Panc1 (cell line): Measurements from ENCODE around the gene TRIM59. TPM values are rescaled to one million over a fixed set of nuclear protein-coding genes. Genes with fewer than 3 reads are reported as not detected.

Experiments
- ATAC-seq: fragments of 200-7000 bp; cut with Tn5 transposase; 2 replicates; pipeline ENCODE4 v1.9.1; 2020; ENCODE audit warnings: mild to moderate bottlenecking, moderate library complexity
- BruUV-seq: library from RNA; stranded (reverse); fragments of 400-500 nt; replicated peaks from 2 replicates; lab custom pipeline; 2021; lab: Mats Ljungman, UMichigan
- CTCF ChIA-PET: fragments of 300-600 bp; sonication (Branson Sonifier 250); formaldehyde crosslinking; loops from one replicate; lab custom pipeline; 2022; ENCODE audit warnings: antibody characterized with exemption; lab: Charles Lee
- POLR2A ChIA-PET: fragments of 300-600 bp; sonication (Branson Sonifier 250); formaldehyde crosslinking; loops from one replicate; lab custom pipeline; 2022; ENCODE audit warnings: antibody characterized with exemption; lab: Charles Lee
- DNase-seq: peaks from one replicate; pipeline ENCODE4 v3.0.0-alpha.2; 2010; ENCODE audit warnings: low read depth, low spot score
- H3K27ac ChIP-seq: 2 replicates; pipeline ENCODE4 v1.5.1; 2011; ENCODE audit warnings: mild to moderate bottlenecking, low read length, inconsistent platforms
- H3K27me3 ChIP-seq: fragments of 200-500 bp; sonication (Bioruptor generic); 2 replicates; pipeline ENCODE4 v1.6.0; 2014; ENCODE audit warnings: low read length, inconsistent platforms; ENCODE audit not compliant: control insufficient read depth, insufficient read depth
- H3K36me3 ChIP-seq: fragments of 200-500 bp; sonication (Bioruptor generic); 2 replicates; pipeline ENCODE4 v1.5.1; 2014; ENCODE audit warnings: inconsistent platforms, mild to moderate bottlenecking, low read length, moderate library complexity; ENCODE audit not compliant: control insufficient read depth, insufficient read depth
- H3K4me1 ChIP-seq: 2 replicates; pipeline ENCODE4 v1.5.1; 2011; ENCODE audit warnings: inconsistent platforms, mild to moderate bottlenecking, low read length, moderate library complexity; ENCODE audit not compliant: control insufficient read depth, insufficient read depth
- H3K4me3 ChIP-seq, 2 experiments: 2 replicates each; pipeline ENCODE4 v1.5.1; 2011 to 2012; ENCODE audit warnings: low read depth in 2 of 2, low read length in 2 of 2, mild to moderate bottlenecking in 2 of 2, inconsistent platforms in 1 of 2, moderate library complexity in 1 of 2
- H3K9me3 ChIP-seq: fragments of 200-500 bp; sonication (Bioruptor generic); 2 replicates; pipeline ENCODE4 v1.5.1; 2014; ENCODE audit warnings: low read depth, mild to moderate bottlenecking, inconsistent platforms, low read length, moderate library complexity; ENCODE audit not compliant: control insufficient read depth, insufficient read depth
- POLR2AphosphoS5 ChIP-seq: IDR thresholded peaks from 2 replicates; pipeline ENCODE4 v1.6.1; 2012; ENCODE audit warnings: mild to moderate bottlenecking, low read depth, low read length, moderate library complexity
- SIN3A ChIP-seq: IDR thresholded peaks from 2 replicates; pipeline ENCODE4 v1.6.1; 2012; ENCODE audit warnings: low read depth, mild to moderate bottlenecking, low read length, moderate library complexity, borderline replicate concordance; ENCODE audit not compliant: insufficient read depth
- TCF7L2 ChIP-seq: IDR thresholded peaks from 2 replicates; pipeline ENCODE4 v1.6.1; 2011; ENCODE audit warnings: mild to moderate bottlenecking, low read depth, low read length, inconsistent platforms
- in situ Hi-C: cut with HindIII; loops from 2 replicates; pipeline ENCODE4 v1.10.0; 2016; ENCODE audit warnings: low sequenced_read_pairs, low pct_unique_long_range_greater_than_20kb
- intact Hi-C: fragments of 100-400 bp; cut with micrococcal nuclease; formaldehyde crosslinking; loops from one replicate; pipeline ENCODE4 v1.10.0; 2022; ENCODE audit not compliant: unreplicated experiment
- microRNA-seq: library from miRNA; unstranded; fragments of <30 nt; microRNA quantifications from one replicate; pipeline ENCODE4 v1.1.0, GENCODE V29; 2020; ENCODE audit not compliant: unreplicated experiment
- total RNA-seq: library from RNA; stranded (reverse); gene quantifications from one replicate; pipeline ENCODE4 v1.2.1, GENCODE V29; 2021; ENCODE audit not compliant: unreplicated experiment
- TF ChIP-seq, protein P1 (sequence below), 2 experiments: IDR thresholded peaks; 2 replicates each; pipeline ENCODE4 v1.6.1; 2011 to 2012; ENCODE audit warnings: low read depth in 2 of 2, control low read depth in 1 of 2, low read length in 1 of 2, mild to moderate bottlenecking in 1 of 2, moderate library complexity in 1 of 2; ENCODE audit not compliant: insufficient read depth in 1 of 2
- TF ChIP-seq, protein P2 (sequence below): fragments of 450-650 bp; IDR thresholded peaks from 2 replicates; pipeline ENCODE4 v1.5.1; 2017; ENCODE audit warnings: mild to moderate bottlenecking

Gene TRIM59
- total RNA-seq, 1 experiment from 2014 or later = 27.9 TPM

DNA sequence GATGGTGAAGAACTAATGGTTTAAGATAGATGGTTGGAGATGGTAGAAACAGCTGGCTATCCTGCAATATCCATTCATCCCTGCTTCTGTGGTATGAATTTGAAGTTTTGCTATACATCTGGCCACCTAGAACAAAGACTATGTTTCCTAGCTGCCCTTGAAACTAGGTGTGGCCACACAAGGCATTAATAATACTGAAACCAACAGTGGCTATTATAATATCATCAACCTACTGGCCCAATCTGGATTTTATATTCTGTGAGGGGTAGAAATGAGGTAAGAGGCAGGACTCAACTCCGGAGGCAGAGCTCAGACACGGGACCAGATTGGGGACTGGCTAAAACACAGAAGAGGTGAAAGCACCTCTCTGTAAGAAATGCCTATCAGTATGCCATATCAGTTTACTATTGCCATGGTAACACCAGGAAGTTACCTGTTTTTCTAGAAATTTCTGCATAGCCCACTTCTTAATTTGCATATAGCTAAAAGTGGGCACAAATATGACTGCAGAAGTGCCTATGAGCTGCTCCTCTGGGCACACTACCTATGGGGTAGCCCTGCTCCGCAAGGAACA is 58.9 kb downstream of the TRIM59 start:
- intact Hi-C loops = no loop called here
- no peak for ATAC-seq

More for the DNA sequence above, 58.9 kb downstream of the TRIM59 start:
- ChIA-PET POLR2A (no interaction called here), CTCF (interaction anchor here (0.7 kb wide), 1 partner anchor 1130 kb away, joined by 4 read pairs; no protein-coding TSS in a partner anchor)
- TF ChIP-seq, protein P1, sequence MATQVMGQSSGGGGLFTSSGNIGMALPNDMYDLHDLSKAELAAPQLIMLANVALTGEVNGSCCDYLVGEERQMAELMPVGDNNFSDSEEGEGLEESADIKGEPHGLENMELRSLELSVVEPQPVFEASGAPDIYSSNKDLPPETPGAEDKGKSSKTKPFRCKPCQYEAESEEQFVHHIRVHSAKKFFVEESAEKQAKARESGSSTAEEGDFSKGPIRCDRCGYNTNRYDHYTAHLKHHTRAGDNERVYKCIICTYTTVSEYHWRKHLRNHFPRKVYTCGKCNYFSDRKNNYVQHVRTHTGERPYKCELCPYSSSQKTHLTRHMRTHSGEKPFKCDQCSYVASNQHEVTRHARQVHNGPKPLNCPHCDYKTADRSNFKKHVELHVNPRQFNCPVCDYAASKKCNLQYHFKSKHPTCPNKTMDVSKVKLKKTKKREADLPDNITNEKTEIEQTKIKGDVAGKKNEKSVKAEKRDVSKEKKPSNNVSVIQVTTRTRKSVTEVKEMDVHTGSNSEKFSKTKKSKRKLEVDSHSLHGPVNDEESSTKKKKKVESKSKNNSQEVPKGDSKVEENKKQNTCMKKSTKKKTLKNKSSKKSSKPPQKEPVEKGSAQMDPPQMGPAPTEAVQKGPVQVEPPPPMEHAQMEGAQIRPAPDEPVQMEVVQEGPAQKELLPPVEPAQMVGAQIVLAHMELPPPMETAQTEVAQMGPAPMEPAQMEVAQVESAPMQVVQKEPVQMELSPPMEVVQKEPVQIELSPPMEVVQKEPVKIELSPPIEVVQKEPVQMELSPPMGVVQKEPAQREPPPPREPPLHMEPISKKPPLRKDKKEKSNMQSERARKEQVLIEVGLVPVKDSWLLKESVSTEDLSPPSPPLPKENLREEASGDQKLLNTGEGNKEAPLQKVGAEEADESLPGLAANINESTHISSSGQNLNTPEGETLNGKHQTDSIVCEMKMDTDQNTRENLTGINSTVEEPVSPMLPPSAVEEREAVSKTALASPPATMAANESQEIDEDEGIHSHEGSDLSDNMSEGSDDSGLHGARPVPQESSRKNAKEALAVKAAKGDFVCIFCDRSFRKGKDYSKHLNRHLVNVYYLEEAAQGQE (IDR thresholded peaks at IDR 0.05; ENCODE audit: insufficient read depth in 1 of 2, low read depth in 2 of 2, low read length in 1 of 2) = no peak
- TF ChIP-seq SIN3A (no peak), POLR2AphosphoS5 (no peak), TCF7L2 (no peak)
- TF ChIP-seq, protein P2, sequence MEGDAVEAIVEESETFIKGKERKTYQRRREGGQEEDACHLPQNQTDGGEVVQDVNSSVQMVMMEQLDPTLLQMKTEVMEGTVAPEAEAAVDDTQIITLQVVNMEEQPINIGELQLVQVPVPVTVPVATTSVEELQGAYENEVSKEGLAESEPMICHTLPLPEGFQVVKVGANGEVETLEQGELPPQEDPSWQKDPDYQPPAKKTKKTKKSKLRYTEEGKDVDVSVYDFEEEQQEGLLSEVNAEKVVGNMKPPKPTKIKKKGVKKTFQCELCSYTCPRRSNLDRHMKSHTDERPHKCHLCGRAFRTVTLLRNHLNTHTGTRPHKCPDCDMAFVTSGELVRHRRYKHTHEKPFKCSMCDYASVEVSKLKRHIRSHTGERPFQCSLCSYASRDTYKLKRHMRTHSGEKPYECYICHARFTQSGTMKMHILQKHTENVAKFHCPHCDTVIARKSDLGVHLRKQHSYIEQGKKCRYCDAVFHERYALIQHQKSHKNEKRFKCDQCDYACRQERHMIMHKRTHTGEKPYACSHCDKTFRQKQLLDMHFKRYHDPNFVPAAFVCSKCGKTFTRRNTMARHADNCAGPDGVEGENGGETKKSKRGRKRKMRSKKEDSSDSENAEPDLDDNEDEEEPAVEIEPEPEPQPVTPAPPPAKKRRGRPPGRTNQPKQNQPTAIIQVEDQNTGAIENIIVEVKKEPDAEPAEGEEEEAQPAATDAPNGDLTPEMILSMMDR = no peak
- no peaks in the 10 kb centered on the region for H3K9me3 ChIP-seq
- H3K4me3 ChIP-seq = no peak overlapping the region
- DNase-seq = no peak
- peaks cover 3% of the 10 kb centered on the region; the same call in 1 of the 2 replicates for H3K4me1 ChIP-seq
- no peaks in the 10 kb centered on the region for H3K27me3 ChIP-seq
- in situ Hi-C loops = no loop called here
- BruUV-seq = no TSS peak
- H3K36me3 ChIP-seq = no peaks in the 10 kb centered on the region
- no peak overlapping the region for H3K27ac ChIP-seq

Small RNA genes within 50 kb of the gene (microRNA-seq; reads per million reads assigned to microRNA genes)
- gene MIR15B = 5,742 reads per million, percentile 92 among the genes with 10 or more reads in this experiment
- 833 reads per million, percentile 79 among the genes with 10 or more reads in this experiment for gene MIR16-2

Other genes with a start within 250 kb of the TRIM59 start
- gene C3orf80, start 224.4 kb downstream of the TRIM59 start, total RNA-seq = 0.05 TPM
- 35.1 TPM for gene IFT80, start 50.6 kb downstream of the TRIM59 start, total RNA-seq
- 160 TPM for gene SMC4, start 50.1 kb downstream of the TRIM59 start, total RNA-seq
- 84.4 TPM for gene KPNA4, start 115.8 kb upstream of the TRIM59 start, total RNA-seq
- gene ARL14, start 227.4 kb upstream of the TRIM59 start, total RNA-seq = 2.5 TPM